SK-N-SH (cell line): ENCODE data around the gene MAGI2. TPM values are rescaled to one million over a fixed set of nuclear protein-coding genes. Genes with fewer than 3 reads are reported as not detected.
A peak's percentile ranks its signal among the peaks of the same experiment; 100 is the strongest.

ENCODE experiments used
- CTCF ChIA-PET: fragments of 300-600, 350-600 bp; formaldehyde crosslinking; extraction: SDS; loops from one replicate; lab custom pipeline; 2021; lab: Yijun Ruan, JAX
- POLR2A ChIA-PET: fragments of 350-600 bp; sonication (Branson Sonifier 250); formaldehyde crosslinking; extraction: SDS; loops from one replicate; lab custom pipeline; 2020; ENCODE audit warnings: antibody characterized with exemption, inconsistent platforms; lab: Yijun Ruan, JAX
- DNase-seq: peaks from one replicate; pipeline ENCODE4 v3.0.0; 2012
- H2AFZ ChIP-seq: fragments of 200-600 bp; sonication (generic); 2 replicates; pipeline ENCODE4 v1.8.1; 2016; ENCODE audit warnings: antibody characterized with exemption, mild to moderate bottlenecking, low read depth
- H3F3A ChIP-seq: fragments of 200-600 bp; sonication (generic); replicated peaks from 2 replicates; pipeline ENCODE3; 2016; ENCODE audit warnings: antibody characterized with exemption, mild to moderate bottlenecking; ENCODE audit not compliant: insufficient read depth
- H3K27ac ChIP-seq, 2 experiments: fragments of 200-500 bp in 1 of 2; fragments of 200-600 bp in 1 of 2; sonication (Bioruptor generic) in 1 of 2; sonication (generic), shearing (Covaris generic) in 1 of 2; 2 replicates each; pipeline versions ENCODE4 v1.5.1 to v1.6.1; 2014 to 2016; ENCODE audit warnings: low read depth in 2 of 2, inconsistent platforms in 1 of 2, low read length in 1 of 2, mild to moderate bottlenecking in 1 of 2, mixed read lengths in 1 of 2
- H3K27me3 ChIP-seq: fragments of 200-600 bp; sonication (generic), shearing (Covaris generic); 2 replicates; pipeline ENCODE4 v1.6.1; 2016; ENCODE audit warnings: mixed run types; ENCODE audit not compliant: insufficient read depth
- H3K36me3 ChIP-seq, 2 experiments: fragments of 200-500 bp in 1 of 2; fragments of 200-600 bp in 1 of 2; sonication (Bioruptor generic) in 1 of 2; sonication (generic) in 1 of 2; replicated peaks in 1 of 2; 2 replicates each; pipeline versions ENCODE3 to v1.5.1; 2014 to 2016; ENCODE audit warnings: low read length in 1 of 2, mild to moderate bottlenecking in 1 of 2; ENCODE audit not compliant: insufficient read depth in 2 of 2, control insufficient read depth in 1 of 2
- H3K4me1 ChIP-seq, 2 experiments: fragments of 200-500 bp in 1 of 2; fragments of 200-600 bp in 1 of 2; sonication (Bioruptor generic) in 1 of 2; sonication (generic), shearing (Covaris generic) in 1 of 2; 2 replicates each; pipeline versions ENCODE4 v1.5.1 to v1.6.1; 2014 to 2016; ENCODE audit warnings: low read depth in 1 of 2, low read length in 1 of 2, mixed run types in 1 of 2; ENCODE audit not compliant: insufficient read depth in 2 of 2, control insufficient read depth in 1 of 2
- H3K4me2 ChIP-seq: fragments of 200-600 bp; sonication (generic), shearing (Covaris generic); 2 replicates; pipeline ENCODE4 v1.6.1; 2017; ENCODE audit warnings: mixed run types
- H3K4me3 ChIP-seq, 2 experiments: fragments of 200-500 bp in 1 of 2; fragments of 200-600 bp in 1 of 2; sonication (Bioruptor generic) in 1 of 2; sonication (generic), shearing (Covaris generic) in 1 of 2; 2 replicates each; pipeline versions ENCODE4 v1.5.1 to v1.8.1; 2014 to 2016; ENCODE audit warnings: low read depth in 2 of 2, inconsistent platforms in 1 of 2, low read length in 1 of 2, mild to moderate bottlenecking in 1 of 2, mixed read lengths in 1 of 2, moderate library complexity in 1 of 2
- H3K79me2 ChIP-seq: fragments of 200-600 bp; sonication (generic); 2 replicates; pipeline ENCODE4 v1.8.1; 2017; ENCODE audit warnings: mild to moderate bottlenecking; ENCODE audit not compliant: insufficient read depth
- H3K9ac ChIP-seq: fragments of 200-600 bp; sonication (generic); 2 replicates; pipeline ENCODE4 v1.6.1; 2017; ENCODE audit warnings: mixed run types
- H3K9me2 ChIP-seq: fragments of 200-600 bp; sonication (generic); 2 replicates; pipeline ENCODE4 v1.6.1; 2017; ENCODE audit warnings: mixed run types
- H3K9me3 ChIP-seq: fragments of 200-600 bp; sonication (generic); 2 replicates; pipeline ENCODE4 v1.6.1; 2017; ENCODE audit warnings: mixed run types, mild to moderate bottlenecking, moderate library complexity
- H4K20me1 ChIP-seq: fragments of 200-600 bp; sonication (generic); 2 replicates; pipeline ENCODE4 v1.6.1; 2017; ENCODE audit warnings: mild to moderate bottlenecking, mixed run types; ENCODE audit not compliant: insufficient read depth
- EP300 ChIP-seq, 2 experiments: IDR thresholded peaks; 2 replicates each; pipeline versions ENCODE4 v1.4.0 to v1.6.1; 2012; ENCODE audit warnings: borderline replicate concordance in 1 of 2, low read depth in 1 of 2, low read length in 1 of 2
- EZH2phosphoT487 ChIP-seq: fragments of 200-600 bp; sonication (generic); IDR thresholded peaks from 2 replicates; pipeline ENCODE4 v1.6.1; 2017; ENCODE audit warnings: low read depth, mixed run types, mild to moderate bottlenecking, antibody characterized with exemption, moderate library complexity, borderline replicate concordance
- FOXJ3 ChIP-seq: sonication (generic); formaldehyde crosslinking; IDR thresholded peaks from 2 replicates; pipeline ENCODE4 v1.5.1; 2020; ENCODE audit warnings: mild to moderate bottlenecking, missing genetic modification reagents
- FOXM1 ChIP-seq: IDR thresholded peaks from 2 replicates; pipeline ENCODE4 v1.4.0; 2012; ENCODE audit warnings: low read depth, mild to moderate bottlenecking
- GATA2 ChIP-seq: sonication (generic); formaldehyde crosslinking; IDR thresholded peaks from 2 replicates; pipeline ENCODE4 v1.5.0; 2020; ENCODE audit warnings: mild to moderate bottlenecking, missing genetic modification reagents
- JUND ChIP-seq: IDR thresholded peaks from 2 replicates; pipeline ENCODE4 v1.4.0; 2012
- PBX3 ChIP-seq: IDR thresholded peaks from 2 replicates; pipeline ENCODE4; 2012
- REST ChIP-seq: IDR thresholded peaks from 2 replicates; pipeline ENCODE4 v1.6.1; 2012; ENCODE audit warnings: mild to moderate bottlenecking, low read depth, low read length, moderate library complexity
- SIN3A ChIP-seq: IDR thresholded peaks from 2 replicates; pipeline ENCODE4 v1.6.1; 2012; ENCODE audit warnings: low read depth, mild to moderate bottlenecking, low read length, moderate library complexity, borderline replicate concordance
- SMC3 ChIP-seq: IDR thresholded peaks from 2 replicates; pipeline ENCODE4 v1.6.1; 2012; ENCODE audit warnings: low read depth, low read length, improper control_type of control experiment
- TAF1 ChIP-seq: IDR thresholded peaks from 2 replicates; pipeline ENCODE4 v1.6.1; 2012; ENCODE audit warnings: low read depth, mild to moderate bottlenecking, low read length, moderate library complexity, borderline replicate concordance
- TCF12 ChIP-seq: IDR thresholded peaks from 2 replicates; pipeline ENCODE4 v1.4.0; 2012
- USF2 ChIP-seq: fragments of 150-350 bp; IDR thresholded peaks from 2 replicates; pipeline ENCODE4 v1.6.1; 2017; ENCODE audit warnings: antibody characterized with exemption, low read length, low read depth, borderline replicate concordance
- WGBS: methylation state at CpG from one replicate; pipeline ENCODE4 v1.1.6; 2017; ENCODE audit warnings: low lambda C conversion rate; 5-methylcytosine and 5-hydroxymethylcytosine counted together
- polyA plus RNA-seq, 3 experiments: library from polyadenylated mRNA; depleted of rRNA; stranded (reverse); fragments of >200 nt; gene quantifications; 2 replicates each; pipeline ENCODE4 v1.2.3, GENCODE V29; 2012

Gene MAGI2
- polyA plus RNA-seq, 1 of the 3 experiments (the other 2 are of a cell fraction): 1.1 TPM

GRCh38 chr7:78703391-78703790 lies 750.1 kb downstream of the MAGI2 start:
- CTCF ChIA-PET: no interaction called here
- H3K4me1 ChIP-seq: peaks cover 0 to 17% of the 10 kb centered on the region in 2 experiments; a peak in 2 of 4 replicates
- H3K9me3 ChIP-seq: no peaks in the 10 kb centered on the region
- no peaks in the 10 kb centered on the region for H3K36me3 ChIP-seq
- no peaks in the 10 kb centered on the region for H3K9me2 ChIP-seq
- WGBS: 69% methylated on average over 2 of the region's 2 CpGs
- no peak overlapping the region for H2AFZ ChIP-seq
- no peaks in the 10 kb centered on the region for H3K79me2 ChIP-seq
- H3K27ac ChIP-seq: peak overlapping the region in 1 of 2 experiments; percentile 92; a peak in 2 of 4 replicates
- no peaks in the 10 kb centered on the region for H3K27me3 ChIP-seq
- no peak for DNase-seq
- TF ChIP-seq SIN3A: no peak
- TF ChIP-seq SMC3: no peak
- no peak for TF ChIP-seq USF2
- no peak for TF ChIP-seq REST
- no peak for TF ChIP-seq FOXM1
- TF ChIP-seq TCF12: no peak
- TF ChIP-seq EZH2phosphoT487: no peak
- TF ChIP-seq GATA2 (CRISPR knock-in tag): no peak
- no peak for TF ChIP-seq FOXJ3 (CRISPR knock-in tag)
- TF ChIP-seq EP300 (IDR thresholded peaks at IDR 0.05; ENCODE audit: borderline replicate concordance in 1 of 2, low read depth in 1 of 2, low read length in 1 of 2): no peak
- TF ChIP-seq JUND: no peak
- TF ChIP-seq PBX3: no peak
- no peak for TF ChIP-seq TAF1
- no peak overlapping the region for H3K4me3 ChIP-seq
- H3K9ac ChIP-seq: peak overlapping the region; percentile 15; the same call in 1 of the 2 replicates
- H4K20me1 ChIP-seq: no peaks in the 10 kb centered on the region
- H3F3A ChIP-seq: peaks cover 22% of the 10 kb centered on the region
- POLR2A ChIA-PET: no interaction called here
- H3K4me2 ChIP-seq: 0 out of 2 replicates have a peak overlapping the region, but pooled peaks have one; percentile 2
